SJSA1 (cell line): ENCODE data around the gene COX4I1. TPM values are rescaled to one million over a fixed set of nuclear protein-coding genes. Genes with fewer than 3 reads are reported as not detected.
"Not testable (repeated sequence)": the region's sequence is repeated elsewhere in the genome, so short reads cannot be mapped to it uniquely, and the experiment has no call there.

Source experiments
- DNase-seq, 2 experiments: peaks; one replicate each; pipeline ENCODE4 v3.0.0-alpha.2; 2015 to 2020; ENCODE audit warnings: low spot score in 2 of 2, low read depth in 1 of 2
- H3K27ac ChIP-seq: fragments of 250-450 bp; sonication (Bioruptor Pico); 2 replicates; pipeline ENCODE4 v1.5.1; 2020; ENCODE audit warnings: mild to moderate bottlenecking, moderate library complexity
- H3K27me3 ChIP-seq: fragments of 250-450 bp; sonication (Bioruptor Pico); replicated peaks from 2 replicates; pipeline ENCODE4 v1.5.1; 2020; ENCODE audit warnings: mild to moderate bottlenecking, moderate library complexity
- H3K36me3 ChIP-seq: fragments of 250-450 bp; sonication (Bioruptor Pico); 2 replicates; pipeline ENCODE4 v1.5.1; 2020; ENCODE audit warnings: mild to moderate bottlenecking
- H3K4me1 ChIP-seq: fragments of 250-450 bp; sonication (Bioruptor Pico); replicated peaks from 2 replicates; pipeline ENCODE4 v1.6.1; 2021; ENCODE audit warnings: mild to moderate bottlenecking
- H3K4me3 ChIP-seq: fragments of 250-450 bp; sonication (Bioruptor Pico); 2 replicates; pipeline ENCODE4 v1.5.1; 2020; ENCODE audit warnings: mild to moderate bottlenecking
- H3K9me3 ChIP-seq: fragments of 250-450 bp; sonication (Bioruptor Pico); replicated peaks from 2 replicates; pipeline ENCODE4 v1.5.1; 2020; ENCODE audit warnings: mild to moderate bottlenecking
- total RNA-seq: library from RNA; depleted of rRNA; stranded (reverse); fragments of >200 nt; shearing (Covaris generic); gene quantifications from 2 replicates; pipeline ENCODE4 v1.2.3, GENCODE V29; 2014

COX4I1 gene
- total RNA-seq, 1 experiment from 2014 or later, result 631 TPM

- Histone ChIP-seq H3K9me3 (no peaks in the 10 kb centered on the region), H3K27me3 (no peaks in the 10 kb centered on the region; the same call in 1 of the 2 replicates), H3K4me1 (no peaks in the 10 kb centered on the region), H3K27ac (no peak overlapping the region), H3K36me3 (no peaks in the 10 kb centered on the region), H3K4me3 (no peak overlapping the region)
- no peak for DNase-seq
Measured at GRCh38 chr16:85812811-85813700, 13.6 kb downstream of the COX4I1 start.

GRCh38 chr16:85816159-85816558 is 16.7 kb downstream of the COX4I1 start:
- Histone ChIP-seq H3K4me1 (no peaks in the 10 kb centered on the region), H3K36me3 (no peaks in the 10 kb centered on the region), H3K27me3 (peaks cover 2% of the 10 kb centered on the region), H3K9me3 (no peaks in the 10 kb centered on the region), H3K4me3 (no peak overlapping the region), H3K27ac (no peak overlapping the region)
- DNase-seq, result no peak

- not testable (repeated sequence) for H3K4me1 ChIP-seq, H3K27me3 ChIP-seq, H3K9me3 ChIP-seq, H3K36me3 ChIP-seq, H3K4me3 ChIP-seq, DNase-seq, H3K27ac ChIP-seq
Measured at GRCh38 chr16:85817195-85817594, 17.7 kb downstream of the COX4I1 start.

- Histone ChIP-seq H3K9me3 (no peaks in the 10 kb centered on the region), H3K27ac (no peak overlapping the region), H3K4me3 (no peak overlapping the region), H3K36me3 (no peaks in the 10 kb centered on the region), H3K4me1 (no peaks in the 10 kb centered on the region; the same call in 1 of the 2 replicates), H3K27me3 (peaks cover 2% of the 10 kb centered on the region; the same call in 1 of the 2 replicates)
- DNase-seq, result peak; percentile 71 to 88
Measured at GRCh38 chr16:85819245-85819644, 19.8 kb downstream of the COX4I1 start.

DNA sequence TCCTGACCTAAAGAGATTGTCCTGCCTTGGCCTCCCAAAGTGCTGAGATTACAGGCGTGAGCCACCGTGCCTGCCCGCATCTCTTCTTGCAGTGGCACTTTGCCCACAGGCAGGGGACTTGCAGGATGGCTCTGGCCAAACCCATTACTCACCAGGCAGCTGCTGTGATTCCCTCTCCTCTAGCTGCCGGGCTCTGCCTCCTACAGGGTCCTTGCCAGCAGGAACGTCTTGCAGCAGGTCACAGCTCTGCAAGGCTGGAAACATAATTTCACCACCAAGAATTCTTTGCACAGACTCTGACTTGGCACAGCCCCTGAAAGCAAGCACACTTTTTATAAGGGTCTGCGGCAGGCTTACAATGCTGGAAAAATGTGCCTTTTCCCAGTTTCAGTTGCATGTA is 20.3 kb downstream of the COX4I1 start:
- Histone ChIP-seq H3K9me3 (no peaks in the 10 kb centered on the region), H3K4me3 (no peak overlapping the region), H3K4me1 (no peaks in the 10 kb centered on the region; the same call in 1 of the 2 replicates), H3K27ac (no peak overlapping the region), H3K36me3 (no peaks in the 10 kb centered on the region), H3K27me3 (peaks cover 2% of the 10 kb centered on the region; the same call in 1 of the 2 replicates)
- DNase-seq, result no peak

DNA sequence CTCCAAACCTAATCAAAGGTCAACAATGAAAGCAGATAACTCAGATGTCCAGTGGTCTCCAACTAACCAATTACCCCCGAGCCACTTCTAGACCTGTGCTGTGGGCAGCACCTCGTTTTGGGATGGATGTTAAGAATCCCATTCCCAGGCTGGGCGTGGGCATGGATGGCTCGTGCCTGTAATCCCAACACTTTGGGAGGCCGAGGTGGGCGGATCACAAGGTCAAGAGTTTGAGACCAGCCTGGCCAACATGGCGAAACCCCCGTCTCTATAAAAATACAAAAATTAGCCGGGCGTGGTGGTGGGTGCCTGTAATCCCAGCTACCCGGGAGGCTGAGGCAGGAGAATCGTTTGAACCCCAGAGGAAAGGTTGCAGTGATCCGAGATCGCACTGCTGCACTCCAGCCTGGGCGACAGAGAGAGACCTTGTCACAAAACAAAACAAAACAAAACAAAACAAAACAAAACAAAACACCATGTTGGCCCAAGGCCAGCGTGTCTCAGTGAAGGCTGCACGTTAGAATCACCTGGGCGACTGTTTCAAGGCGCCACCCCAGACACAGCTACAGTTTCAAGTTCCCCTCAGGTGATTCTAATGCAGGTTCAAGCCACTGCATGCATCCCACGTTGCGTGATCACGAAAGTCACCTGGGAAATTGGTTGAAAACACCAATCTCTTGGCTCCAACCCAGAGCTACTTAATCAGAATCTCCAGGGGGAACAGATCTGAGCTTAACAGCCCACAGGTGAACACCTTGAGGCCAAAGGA is 21.3 kb downstream of the COX4I1 start:
- H3K36me3 ChIP-seq, result no peaks in the 10 kb centered on the region
- no peak overlapping the region for H3K4me3 ChIP-seq
- DNase-seq, result no peak
- no peaks in the 10 kb centered on the region for H3K9me3 ChIP-seq
- H3K4me1 ChIP-seq, result no peaks in the 10 kb centered on the region; the same call in 1 of the 2 replicates
- H3K27me3 ChIP-seq, result peaks cover 2% of the 10 kb centered on the region; the same call in 1 of the 2 replicates
- H3K27ac ChIP-seq, result no peak overlapping the region

- H3K4me3 ChIP-seq, result no peak overlapping the region
- H3K27ac ChIP-seq, result no peak overlapping the region
- DNase-seq, result peak; percentile 66 to 82
- no peaks in the 10 kb centered on the region for H3K36me3 ChIP-seq
- H3K4me1 ChIP-seq, result no peaks in the 10 kb centered on the region; the same call in 1 of the 2 replicates
- no peaks in the 10 kb centered on the region for H3K9me3 ChIP-seq
- peaks cover 2% of the 10 kb centered on the region; the same call in 1 of the 2 replicates for H3K27me3 ChIP-seq
Measured at GRCh38 chr16:85821390-85822135, 22.1 kb downstream of the COX4I1 start.

DNA sequence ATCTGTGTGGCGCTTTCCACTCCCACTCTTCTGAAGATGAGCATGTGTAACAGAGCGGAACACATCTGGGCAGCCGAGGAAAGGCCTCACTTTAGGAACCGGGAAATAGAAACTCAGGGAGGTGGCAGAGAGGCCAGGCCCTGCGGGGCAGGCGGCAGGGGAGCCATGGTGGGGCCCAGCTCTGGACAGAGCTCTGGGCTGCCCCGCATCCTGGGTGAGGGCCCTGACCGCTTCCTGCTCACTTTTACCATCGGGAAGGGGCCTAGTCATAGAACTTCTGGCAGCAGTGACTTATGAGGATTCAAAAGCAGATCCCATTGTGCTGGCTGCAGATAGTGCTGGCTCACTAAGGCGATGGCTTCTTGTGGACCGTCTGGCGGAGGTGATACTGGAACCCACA is 22.6 kb downstream of the COX4I1 start:
- DNase-seq, result no peak
- Histone ChIP-seq H3K27me3 (peaks cover 2% of the 10 kb centered on the region; the same call in 1 of the 2 replicates), H3K4me3 (no peak overlapping the region), H3K9me3 (no peaks in the 10 kb centered on the region), H3K27ac (no peak overlapping the region), H3K36me3 (no peaks in the 10 kb centered on the region), H3K4me1 (no peaks in the 10 kb centered on the region; the same call in 1 of the 2 replicates)

- Histone ChIP-seq H3K4me3 (no peak overlapping the region), H3K9me3 (no peaks in the 10 kb centered on the region), H3K36me3 (no peaks in the 10 kb centered on the region), H3K27ac (no peak overlapping the region), H3K27me3 (peaks cover 2% of the 10 kb centered on the region; the same call in 1 of the 2 replicates), H3K4me1 (no peaks in the 10 kb centered on the region; the same call in 1 of the 2 replicates)
- no peak for DNase-seq
Measured at GRCh38 chr16:85823328-85823920, 23.9 kb downstream of the COX4I1 start.

- Histone ChIP-seq H3K9me3 (no peaks in the 10 kb centered on the region), H3K27ac (no peak overlapping the region), H3K4me1 (peaks cover under 1% of the 10 kb centered on the region; the same call in 1 of the 2 replicates), H3K36me3 (no peaks in the 10 kb centered on the region), H3K27me3 (peaks cover 3% of the 10 kb centered on the region; the same call in 1 of the 2 replicates), H3K4me3 (no peak overlapping the region)
- DNase-seq, result no peak
Measured at GRCh38 chr16:85824161-85825135, 25.0 kb downstream of the COX4I1 start.

GRCh38 chr16:85825326-85825725 is 25.8 kb downstream of the COX4I1 start:
- Histone ChIP-seq H3K4me3 (no peak overlapping the region), H3K4me1 (peaks cover 7% of the 10 kb centered on the region; the same call in 1 of the 2 replicates), H3K36me3 (no peaks in the 10 kb centered on the region), H3K27me3 (peaks cover 8% of the 10 kb centered on the region; the same call in 1 of the 2 replicates), H3K27ac (no peak overlapping the region), H3K9me3 (no peaks in the 10 kb centered on the region)
- DNase-seq, result no peak

- no peaks in the 10 kb centered on the region for H3K9me3 ChIP-seq
- peaks cover 7% of the 10 kb centered on the region; the same call in 1 of the 2 replicates for H3K4me1 ChIP-seq
- DNase-seq, result no peak
- no peak overlapping the region for H3K4me3 ChIP-seq
- H3K36me3 ChIP-seq, result no peaks in the 10 kb centered on the region
- no peak overlapping the region for H3K27ac ChIP-seq
- peaks cover 13% of the 10 kb centered on the region for H3K27me3 ChIP-seq
Measured at GRCh38 chr16:85826686-85827247, 27.3 kb downstream of the COX4I1 start.
